Uterus (tissue), 2 donors: ENCODE results near the gene WDR59.

Experiments used
- POLR2A ChIP-seq, 2 donors: fragments of 450-650 bp; IDR thresholded peaks; one replicate each; pipeline ENCODE4 v1.6.1; 2016; ENCODE audit warnings: antibody characterized with exemption in 2 of 2, mild to moderate bottlenecking in 1 of 2, moderate library complexity in 1 of 2
- TF ChIP-seq, protein P1 (sequence below), 4 experiments: fragments of 200-600 bp in 2 of 4; fragments of 450-650 bp in 2 of 4; sonication (generic) in 2 of 4; IDR thresholded peaks; one replicate each; pipeline ENCODE4 v1.5.1; 2016 to 2019; ENCODE audit warnings: antibody characterized with exemption in 4 of 4, mild to moderate bottlenecking in 2 of 4, moderate library complexity in 1 of 4

DNA sequence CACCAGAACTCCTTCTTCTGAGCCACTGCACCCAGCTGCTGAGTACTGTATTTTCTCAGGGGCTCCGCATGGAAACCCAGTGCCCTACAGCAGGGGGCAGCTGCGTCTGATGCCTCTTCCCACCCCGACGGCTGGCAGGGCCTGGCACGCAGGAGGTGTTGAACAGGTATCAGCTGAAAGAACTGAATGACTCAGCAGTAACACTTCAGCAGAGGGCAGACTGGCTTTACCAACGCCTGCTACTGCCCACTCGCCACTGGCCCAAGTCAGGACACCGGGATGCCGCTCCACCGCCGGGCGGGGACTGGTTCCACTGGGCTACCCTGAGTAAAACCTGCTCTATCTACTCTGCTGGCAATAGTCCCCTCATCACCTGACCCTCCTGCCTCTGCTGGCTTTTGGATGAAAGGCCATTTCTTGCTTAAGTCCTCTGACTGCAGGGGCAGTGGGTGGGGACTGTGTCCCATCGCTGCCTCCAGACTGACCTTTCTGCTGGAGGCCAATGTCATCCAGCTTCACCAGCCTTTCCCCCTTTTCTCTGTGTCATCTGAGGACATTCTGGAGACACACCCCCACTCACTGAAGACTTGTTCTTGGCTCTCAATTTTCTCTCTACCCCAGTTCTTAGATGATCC lies 109.9 kb downstream of the WDR59 start:
- TF ChIP-seq, protein P1, sequence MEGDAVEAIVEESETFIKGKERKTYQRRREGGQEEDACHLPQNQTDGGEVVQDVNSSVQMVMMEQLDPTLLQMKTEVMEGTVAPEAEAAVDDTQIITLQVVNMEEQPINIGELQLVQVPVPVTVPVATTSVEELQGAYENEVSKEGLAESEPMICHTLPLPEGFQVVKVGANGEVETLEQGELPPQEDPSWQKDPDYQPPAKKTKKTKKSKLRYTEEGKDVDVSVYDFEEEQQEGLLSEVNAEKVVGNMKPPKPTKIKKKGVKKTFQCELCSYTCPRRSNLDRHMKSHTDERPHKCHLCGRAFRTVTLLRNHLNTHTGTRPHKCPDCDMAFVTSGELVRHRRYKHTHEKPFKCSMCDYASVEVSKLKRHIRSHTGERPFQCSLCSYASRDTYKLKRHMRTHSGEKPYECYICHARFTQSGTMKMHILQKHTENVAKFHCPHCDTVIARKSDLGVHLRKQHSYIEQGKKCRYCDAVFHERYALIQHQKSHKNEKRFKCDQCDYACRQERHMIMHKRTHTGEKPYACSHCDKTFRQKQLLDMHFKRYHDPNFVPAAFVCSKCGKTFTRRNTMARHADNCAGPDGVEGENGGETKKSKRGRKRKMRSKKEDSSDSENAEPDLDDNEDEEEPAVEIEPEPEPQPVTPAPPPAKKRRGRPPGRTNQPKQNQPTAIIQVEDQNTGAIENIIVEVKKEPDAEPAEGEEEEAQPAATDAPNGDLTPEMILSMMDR (IDR thresholded peaks at IDR 0.05): no peak
- TF ChIP-seq POLR2A (IDR thresholded peaks at IDR 0.05): no peak
